Stimulated activated CD8-positive, alpha-beta memory T cell treated with anti-CD3 and anti-CD28 coated beads, Interleukin-15, amount 100 ng/mL, for 48 hours (primary cell): Measurements from ENCODE around the gene EPB41L2.

Experiments
- DNase-seq, 2 donors: peaks; one replicate each; pipeline ENCODE4 v3.0.0-alpha.2; 2020; ENCODE audit warnings: low read depth in 2 of 2

The EPB41L2 gene

GRCh38 chr6:131062241-131063027 lies 611 bp downstream of the EPB41L2 start:
- DNase-seq, result no peak

GRCh38 chr6:131061751-131062119 lies 1.3 kb downstream of the EPB41L2 start:
- no peak for DNase-seq

GRCh38 chr6:131061041-131061750 lies 1.8 kb downstream of the EPB41L2 start:
- DNase-seq, result no peak

- DNase-seq, result no peak
Observed at GRCh38 chr6:131060311-131060710, 2.7 kb downstream of the EPB41L2 start.

- no peak for DNase-seq
Observed at GRCh38 chr6:131059486-131059885, 3.6 kb downstream of the EPB41L2 start.

- no peak for DNase-seq
Observed at GRCh38 chr6:131058236-131058635, 4.8 kb downstream of the EPB41L2 start.

GRCh38 chr6:131054392-131055250 lies 8.4 kb downstream of the EPB41L2 start:
- DNase-seq, result no peak

- no peak for DNase-seq
Observed at GRCh38 chr6:131053546-131054240, 9.4 kb downstream of the EPB41L2 start.

GRCh38 chr6:131052181-131052580 lies 10.9 kb downstream of the EPB41L2 start:
- DNase-seq, result no peak

- no peak for DNase-seq
Observed at GRCh38 chr6:131051341-131051740, 11.7 kb downstream of the EPB41L2 start.

- DNase-seq, result no peak
Observed at GRCh38 chr6:131049608-131050007, 13.4 kb downstream of the EPB41L2 start.

GRCh38 chr6:131048933-131049515 lies 14.0 kb downstream of the EPB41L2 start:
- DNase-seq, result no peak

- DNase-seq, result no peak
Observed at GRCh38 chr6:131048459-131048858, 14.6 kb downstream of the EPB41L2 start.

- DNase-seq, result no peak
Observed at GRCh38 chr6:131045139-131045538, 17.9 kb downstream of the EPB41L2 start.

GRCh38 chr6:131043902-131044447 lies 19.1 kb downstream of the EPB41L2 start:
- no peak for DNase-seq

GRCh38 chr6:131042664-131043063 lies 20.4 kb downstream of the EPB41L2 start:
- DNase-seq, result no peak

- DNase-seq, result no peak
Observed at GRCh38 chr6:131041814-131042213, 21.2 kb downstream of the EPB41L2 start.

GRCh38 chr6:131040866-131041265 lies 22.2 kb downstream of the EPB41L2 start:
- DNase-seq, result no peak

GRCh38 chr6:131039345-131039680 lies 23.7 kb downstream of the EPB41L2 start:
- no peak for DNase-seq

GRCh38 chr6:131038597-131039344 lies 24.3 kb downstream of the EPB41L2 start:
- DNase-seq, result no peak
